Ishikawa (cell line): ENCODE results near the gene ROR1.

Experiments used
- CREB1 ChIP-seq: IDR thresholded peaks from 2 replicates; pipeline ENCODE4 v1.6.1; 2012; ENCODE audit warnings: low read depth
- EGR1 ChIP-seq: IDR thresholded peaks from 2 replicates; pipeline ENCODE4 v1.6.1; 2012
- EP300 ChIP-seq: IDR thresholded peaks from 2 replicates; pipeline ENCODE4 v1.6.1; 2012; ENCODE audit warnings: borderline replicate concordance
- MAX ChIP-seq: IDR thresholded peaks from 2 replicates; pipeline ENCODE4 v1.6.1; 2012
- NFIC ChIP-seq: IDR thresholded peaks from 2 replicates; pipeline ENCODE4 v1.6.1; 2012

- TF ChIP-seq EP300 (no peak), CREB1 (no peak), EGR1 (no peak), MAX (no peak), NFIC (no peak)
These were observed 160.9 kb downstream of the ROR1 start for GRCh38 chr1:63934697-63935096.
